Fibroblast of lung (primary cell): ENCODE results near the gene RASA3.

Experiments
- EZH2 ChIP-seq: IDR thresholded peaks from 2 replicates; pipeline ENCODE4 v1.5.1; 2012; ENCODE audit warnings: low read length, control low read depth, mild to moderate bottlenecking; ENCODE audit errors: missing control alignments
- TF ChIP-seq, protein P1 (sequence below), 2 donors: IDR thresholded peaks in 1 of 2; conservative IDR thresholded peaks in 1 of 2; 1 replicate in 1 of 2; 2 replicates in 1 of 2; pipeline ENCODE4 v1.5.1; 2011 to 2012; ENCODE audit warnings: low read length in 2 of 2, control low read depth in 1 of 2, inconsistent platforms in 1 of 2, low read depth in 1 of 2, mild to moderate bottlenecking in 1 of 2

DNA sequence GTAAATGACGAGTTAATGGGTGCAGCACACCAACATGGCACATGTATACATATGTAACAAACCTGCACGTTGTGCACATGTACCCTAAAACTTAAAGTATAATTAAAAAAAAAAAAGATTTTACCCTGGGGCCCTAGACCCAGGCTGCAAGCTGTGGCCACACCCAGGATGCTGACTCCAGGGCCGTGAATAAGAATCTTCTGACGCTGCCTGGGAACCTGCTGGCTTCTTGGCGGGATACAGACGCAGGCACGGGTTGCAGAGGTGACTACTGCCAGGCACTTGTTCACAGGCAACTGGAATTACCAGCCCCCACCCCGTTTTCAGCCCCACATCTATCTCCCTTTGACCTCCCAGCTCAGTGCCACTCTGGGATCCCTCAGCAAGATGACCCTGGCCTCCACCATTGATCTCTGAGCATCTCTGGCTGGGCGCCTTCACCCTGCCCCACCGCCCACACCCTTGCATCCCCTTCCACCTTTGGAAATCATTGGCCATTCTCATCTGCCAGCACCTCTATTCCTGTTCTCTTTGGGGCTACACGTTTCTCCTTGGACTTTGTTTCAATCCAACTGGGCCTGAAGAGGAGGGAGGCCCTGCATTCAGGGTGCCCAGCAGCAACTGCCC is 25.6 kb upstream of the RASA3 start:
- TF ChIP-seq, protein P1, sequence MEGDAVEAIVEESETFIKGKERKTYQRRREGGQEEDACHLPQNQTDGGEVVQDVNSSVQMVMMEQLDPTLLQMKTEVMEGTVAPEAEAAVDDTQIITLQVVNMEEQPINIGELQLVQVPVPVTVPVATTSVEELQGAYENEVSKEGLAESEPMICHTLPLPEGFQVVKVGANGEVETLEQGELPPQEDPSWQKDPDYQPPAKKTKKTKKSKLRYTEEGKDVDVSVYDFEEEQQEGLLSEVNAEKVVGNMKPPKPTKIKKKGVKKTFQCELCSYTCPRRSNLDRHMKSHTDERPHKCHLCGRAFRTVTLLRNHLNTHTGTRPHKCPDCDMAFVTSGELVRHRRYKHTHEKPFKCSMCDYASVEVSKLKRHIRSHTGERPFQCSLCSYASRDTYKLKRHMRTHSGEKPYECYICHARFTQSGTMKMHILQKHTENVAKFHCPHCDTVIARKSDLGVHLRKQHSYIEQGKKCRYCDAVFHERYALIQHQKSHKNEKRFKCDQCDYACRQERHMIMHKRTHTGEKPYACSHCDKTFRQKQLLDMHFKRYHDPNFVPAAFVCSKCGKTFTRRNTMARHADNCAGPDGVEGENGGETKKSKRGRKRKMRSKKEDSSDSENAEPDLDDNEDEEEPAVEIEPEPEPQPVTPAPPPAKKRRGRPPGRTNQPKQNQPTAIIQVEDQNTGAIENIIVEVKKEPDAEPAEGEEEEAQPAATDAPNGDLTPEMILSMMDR (conservative IDR thresholded peaks at IDR 0.05 in 1 of 2, IDR thresholded peaks at IDR 0.05 in 1 of 2; ENCODE audit: low read depth in 1 of 2, low read length in 2 of 2), result no peak
- TF ChIP-seq EZH2, result no peak
